T-helper 1 cell (primary cell): ENCODE measurements around the gene GRK3.
A peak's percentile ranks its signal among the peaks of the same experiment; 100 is the strongest.
"Not testable (repeated sequence)": the region's sequence is repeated elsewhere in the genome, so short reads cannot be mapped to it uniquely, and the experiment has no call there.

Source experiments
- DNase-seq, 5 donors: peaks; one replicate each; pipeline ENCODE4 v3.0.0-alpha.2; 2012 to 2020

Gene GRK3

GRCh38 chr22:25574736-25575135, 10.3 kb downstream of the GRK3 start:
- no peak for DNase-seq

- DNase-seq = not testable (repeated sequence)
Measured at GRCh38 chr22:25575674-25576392, 11.4 kb downstream of the GRK3 start.

DNA sequence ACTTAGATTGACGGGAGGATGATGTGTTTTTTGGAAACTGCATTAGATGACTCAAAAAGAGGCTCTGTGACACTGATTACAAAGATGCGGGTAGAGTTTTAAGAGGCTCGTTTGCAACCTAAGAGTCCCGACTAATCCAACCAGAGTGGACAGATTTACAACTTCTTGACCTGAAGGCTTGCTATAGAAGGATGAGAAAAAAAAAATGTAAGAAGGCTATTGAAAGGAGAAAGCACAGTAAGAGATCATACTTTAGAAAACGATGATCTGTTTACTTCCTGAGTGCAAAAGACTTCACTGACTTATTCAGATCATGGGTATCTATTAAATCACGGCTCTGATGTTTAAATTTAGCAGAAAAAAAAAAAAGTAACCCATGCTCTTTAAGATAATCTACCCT, 17.0 kb downstream of the GRK3 start:
- not testable (repeated sequence) for DNase-seq

DNA sequence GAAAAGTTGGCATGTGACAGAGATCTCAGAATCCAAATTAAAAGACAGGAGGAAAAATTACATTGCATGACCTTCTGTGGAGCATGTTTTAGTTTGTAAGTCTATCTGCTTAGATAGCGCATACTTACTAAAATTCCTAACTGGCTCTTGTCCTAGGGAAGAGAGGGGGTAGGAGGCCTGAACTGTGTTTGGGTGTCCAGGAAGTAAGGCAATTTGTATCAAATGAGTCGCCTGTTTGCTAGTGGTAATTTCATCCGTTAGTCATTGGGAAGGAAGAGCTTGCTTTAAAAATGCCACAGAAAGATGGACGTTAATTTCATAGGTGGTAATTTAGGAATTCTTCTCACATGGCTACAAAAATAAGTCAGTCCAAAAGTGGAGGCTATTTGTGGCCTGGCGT, 18.5 kb downstream of the GRK3 start:
- no peak for DNase-seq

DNA sequence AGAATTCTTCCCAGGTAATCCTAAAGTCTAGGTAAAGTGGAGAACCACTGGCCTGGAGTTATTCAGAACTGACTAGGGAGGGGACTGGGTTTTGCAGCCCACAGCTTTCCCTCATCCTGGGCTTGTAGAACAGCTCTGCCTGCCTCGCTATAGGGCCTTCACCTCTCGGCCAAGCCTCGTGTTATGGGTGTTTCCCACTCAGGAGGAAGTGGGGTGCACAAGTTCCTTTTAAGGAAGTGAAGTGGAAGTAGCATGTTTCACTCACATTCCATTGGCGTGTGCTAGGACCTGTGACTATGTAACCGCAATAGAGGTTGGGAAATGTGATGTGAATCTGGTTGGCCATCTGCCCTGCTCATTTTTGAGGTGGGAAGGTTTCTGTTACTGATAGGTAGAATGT, 20.5 kb downstream of the GRK3 start:
- not testable (repeated sequence) for DNase-seq

GRCh38 chr22:25589664-25590063, 25.2 kb downstream of the GRK3 start:
- not testable (repeated sequence) for DNase-seq

DNA sequence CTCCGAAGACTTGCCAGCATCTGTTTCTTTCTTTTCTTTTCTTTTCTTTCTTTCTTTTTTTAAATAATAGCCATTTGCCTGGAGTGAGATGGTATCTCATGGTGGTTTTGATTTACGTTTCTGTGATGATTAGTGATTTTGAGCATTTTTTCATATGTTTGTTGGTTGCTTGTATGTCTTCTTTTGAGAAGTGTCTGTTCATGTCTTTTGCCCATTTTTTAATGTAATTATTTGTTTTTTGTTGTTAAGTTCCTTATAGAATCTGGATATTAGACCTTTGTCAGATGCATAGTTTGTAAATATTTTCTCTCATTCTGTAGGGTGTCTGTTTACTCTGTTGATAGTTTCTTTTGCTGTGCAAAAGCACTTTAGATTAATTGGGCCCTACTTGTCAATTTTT, 28.8 kb downstream of the GRK3 start:
- DNase-seq = not testable (repeated sequence)

- peak in 1 of 5 donors; percentile 25 for DNase-seq
Measured at GRCh38 chr22:25598609-25599008, 34.1 kb downstream of the GRK3 start.

GRCh38 chr22:25602445-25602844, 38.0 kb downstream of the GRK3 start:
- DNase-seq = no peak

DNA sequence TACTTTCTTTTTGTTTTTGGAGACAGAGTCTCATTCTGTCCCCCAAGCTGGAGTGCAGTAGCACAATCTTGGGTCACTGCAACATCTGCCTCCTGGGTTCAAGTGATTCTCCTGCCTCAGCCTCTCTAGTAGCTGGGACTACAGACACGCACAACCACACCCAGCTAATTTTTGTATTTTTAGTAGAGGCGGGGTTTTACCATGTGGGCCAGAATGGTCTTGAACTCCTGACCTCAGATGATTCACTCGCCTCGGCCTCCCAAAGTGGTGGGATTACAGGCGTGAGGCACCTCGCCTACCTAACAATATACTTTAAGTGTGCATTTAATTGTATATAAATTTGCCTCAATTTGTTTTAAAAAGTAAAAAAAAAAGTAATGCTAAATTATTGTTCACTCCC, 38.4 kb downstream of the GRK3 start:
- DNase-seq = no peak

DNA sequence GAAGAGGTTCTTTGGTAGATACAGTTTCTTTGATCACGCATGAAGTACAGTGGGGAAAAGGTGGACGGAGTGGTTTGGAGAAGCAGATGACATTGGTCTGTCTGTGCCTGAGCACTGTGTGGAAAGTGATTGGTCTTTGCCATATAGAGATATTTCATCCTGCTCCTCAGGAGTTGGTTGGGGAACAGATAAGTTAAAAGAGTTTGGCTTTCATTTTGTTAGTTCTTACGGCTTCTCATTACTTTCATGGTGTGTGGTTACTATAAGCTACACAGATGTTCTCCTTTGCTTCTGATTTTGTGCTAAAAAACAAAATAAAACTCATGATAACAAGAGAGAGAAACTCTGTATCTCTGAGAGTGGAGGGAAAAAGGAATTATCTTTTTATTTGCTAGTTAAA, 40.7 kb downstream of the GRK3 start:
- not testable (repeated sequence) for DNase-seq

GRCh38 chr22:25605565-25605964, 41.1 kb downstream of the GRK3 start:
- DNase-seq = not testable (repeated sequence)

GRCh38 chr22:25611284-25611683, 46.8 kb downstream of the GRK3 start:
- DNase-seq = not testable (repeated sequence)

GRCh38 chr22:25613131-25613530, 48.7 kb downstream of the GRK3 start:
- not testable (repeated sequence) for DNase-seq

- not testable (repeated sequence) for DNase-seq
Measured at GRCh38 chr22:25613558-25613957, 49.1 kb downstream of the GRK3 start.

GRCh38 chr22:25614791-25615190, 50.3 kb downstream of the GRK3 start:
- not testable (repeated sequence) for DNase-seq

DNA sequence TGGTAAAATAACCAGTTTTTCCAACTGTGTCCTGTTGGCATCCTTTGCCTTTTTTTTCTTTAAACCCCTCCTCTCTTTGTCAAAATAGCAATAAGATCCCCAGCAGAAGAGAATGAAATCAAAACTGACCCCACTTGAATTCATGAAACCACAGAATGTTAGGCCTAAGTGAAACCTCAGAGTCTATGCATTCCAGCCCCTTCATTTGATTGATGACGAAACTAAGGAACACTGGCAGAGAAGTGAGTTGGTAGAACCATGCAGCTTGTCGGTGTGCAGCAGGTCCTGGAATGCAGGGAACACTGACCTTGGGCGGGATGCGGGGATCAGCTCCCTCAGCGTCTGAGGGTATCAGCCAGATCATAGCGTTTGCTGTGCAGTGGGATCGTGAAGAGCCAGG, 57.5 kb downstream of the GRK3 start:
- DNase-seq = no peak

DNA sequence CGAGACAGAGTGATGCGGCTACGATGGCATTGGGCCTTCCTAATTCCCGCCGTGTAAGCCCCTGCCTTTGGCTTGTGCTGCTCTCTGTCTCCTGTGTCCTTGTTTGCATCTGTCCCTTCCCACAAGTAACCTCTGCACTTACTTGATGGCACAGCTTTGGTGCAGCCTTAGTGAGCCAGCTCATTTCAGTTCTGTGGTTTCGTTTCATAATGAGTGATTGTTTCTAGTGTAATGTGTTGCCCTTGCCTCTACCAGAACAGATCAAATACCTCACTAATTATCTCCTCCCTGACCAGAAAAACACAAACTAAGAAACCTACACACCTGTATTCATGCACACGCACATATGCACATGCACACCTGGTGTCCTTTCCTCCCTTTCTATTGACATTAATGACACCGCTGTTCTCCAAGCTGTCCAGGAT, 58.8 kb downstream of the GRK3 start:
- peak in 1 of 5 donors; percentile 79 for DNase-seq

GRCh38 chr22:25623851-25624250, 59.4 kb downstream of the GRK3 start:
- DNase-seq = no peak

DNA sequence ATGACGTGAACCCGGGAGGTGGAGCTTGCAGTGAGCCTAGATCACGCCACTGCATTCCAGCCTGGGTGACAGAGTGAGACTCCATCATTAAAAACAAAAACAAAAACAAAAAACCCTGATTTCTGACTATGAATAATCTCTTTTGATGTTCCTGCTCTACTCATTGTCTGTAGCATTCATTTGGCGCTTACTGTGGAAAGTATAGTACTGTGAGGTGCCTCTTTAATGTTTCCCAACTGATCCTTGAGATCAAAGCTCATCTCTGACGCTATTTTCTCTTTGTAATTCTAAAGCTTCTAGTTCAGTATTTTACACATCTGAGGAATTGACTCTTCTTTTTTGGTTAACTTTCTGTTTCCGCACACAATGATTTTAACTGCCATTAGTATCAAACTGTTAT, 60.0 kb downstream of the GRK3 start:
- peak in 1 of 5 donors; percentile 43 for DNase-seq

GRCh38 chr22:25625747-25626623, 61.5 kb downstream of the GRK3 start:
- not testable (repeated sequence) for DNase-seq

DNA sequence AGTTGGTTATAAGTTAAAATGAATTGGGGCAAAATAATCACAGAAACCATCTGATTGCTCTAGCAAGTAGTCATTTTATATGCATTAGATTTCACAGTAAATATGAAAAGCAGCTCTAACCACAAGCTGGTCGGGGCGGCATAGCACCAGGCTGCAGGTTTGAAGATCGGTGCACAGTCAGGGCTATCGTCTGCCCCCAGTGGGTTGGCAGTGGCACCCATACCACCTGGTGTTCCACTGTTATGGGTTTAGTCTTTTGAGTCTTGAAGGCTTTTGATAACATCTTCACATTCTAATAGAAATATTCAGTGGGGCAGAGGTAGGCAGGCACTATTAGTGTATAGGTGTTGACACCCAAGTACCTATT, 62.1 kb downstream of the GRK3 start:
- DNase-seq = no peak

DNA sequence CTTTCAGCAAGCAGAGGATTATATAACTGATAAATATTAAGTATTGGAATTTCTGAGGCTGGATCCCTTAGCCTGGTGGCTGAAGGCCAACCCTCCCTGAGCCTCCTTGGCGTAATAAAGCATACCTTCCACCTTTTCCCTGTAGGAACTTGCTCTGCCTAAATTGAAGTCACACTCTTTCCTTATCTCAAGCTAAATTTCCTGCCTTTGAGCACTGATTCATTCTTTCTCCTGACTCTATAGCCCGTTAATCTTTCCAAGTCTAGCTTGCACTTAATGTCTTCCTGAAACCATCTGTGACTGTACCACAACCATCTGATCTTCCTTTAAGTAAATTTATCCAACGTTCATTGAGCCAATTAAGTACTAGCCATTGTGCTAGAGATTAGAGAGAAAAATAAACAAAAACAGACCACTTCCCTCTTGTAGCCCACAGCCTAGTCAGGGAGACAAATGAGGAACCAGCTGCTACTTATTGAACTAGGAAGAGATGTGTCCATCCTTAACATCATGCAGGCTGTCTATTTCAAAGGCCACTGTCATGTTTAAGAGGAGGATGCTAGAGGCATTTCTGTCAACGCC, 62.9 kb downstream of the GRK3 start:
- no peak for DNase-seq

- DNase-seq = no peak
Measured at GRCh38 chr22:25628494-25628893, 64.0 kb downstream of the GRK3 start.
